Spleen (tissue), 11 donors: ENCODE results near the gene ASB1. TPM values are rescaled to one million over a fixed set of nuclear protein-coding genes. Genes with fewer than 3 reads are reported as not detected.

ENCODE experiments used
- DNase-seq: peaks from one replicate; pipeline ENCODE4 v3.0.0-alpha.2; 2020
- H3K27ac ChIP-seq, 8 donors: fragments of 200-600 bp; sonication (generic) in 7 of 8; 1 replicate in 4 of 8; 2 replicates in 4 of 8; pipeline versions ENCODE4 v1.5.0 to v1.8.0; 2016 to 2021; ENCODE audit warnings: inconsistent platforms in 4 of 8, mild to moderate bottlenecking in 4 of 8, moderate library complexity in 1 of 8
- H3K27me3 ChIP-seq, 7 donors: fragments of 200-600 bp; sonication (generic) in 6 of 7; replicated peaks in 1 of 7; 1 replicate in 4 of 7; 2 replicates in 3 of 7; pipeline versions ENCODE4 v1.5.0 to v1.8.0; 2016 to 2021; ENCODE audit warnings: inconsistent platforms in 3 of 7, mild to moderate bottlenecking in 1 of 7
- H3K36me3 ChIP-seq, 6 donors: fragments of 200-600 bp; sonication (generic) in 5 of 6; 1 replicate in 4 of 6; 2 replicates in 2 of 6; pipeline versions ENCODE4 v1.5.0 to v1.8.0; 2016 to 2021; ENCODE audit warnings: inconsistent platforms in 2 of 6
- H3K4me1 ChIP-seq, 6 donors: fragments of 200-600 bp; sonication (generic) in 5 of 6; 1 replicate in 3 of 6; 2 replicates in 3 of 6; pipeline versions ENCODE4 v1.5.0 to v1.8.0; 2016 to 2021; ENCODE audit warnings: inconsistent platforms in 3 of 6
- H3K4me3 ChIP-seq, 8 donors: fragments of 200-600 bp; sonication (generic) in 7 of 8; 1 replicate in 4 of 8; 2 replicates in 4 of 8; pipeline versions ENCODE4 v1.5.0 to v1.8.0; 2016 to 2021; ENCODE audit warnings: inconsistent platforms in 4 of 8, mild to moderate bottlenecking in 4 of 8, moderate library complexity in 2 of 8
- H3K9me3 ChIP-seq, 8 donors: fragments of 200-600 bp; sonication (generic) in 7 of 8; 1 replicate in 4 of 8; 2 replicates in 4 of 8; pipeline versions ENCODE4 v1.5.0 to v1.8.0; 2016 to 2021; ENCODE audit warnings: inconsistent platforms in 4 of 8
- POLR2A ChIP-seq, 3 donors: fragments of 450-650 bp; IDR thresholded peaks; one replicate each; pipeline ENCODE4 v1.5.1; 2017; ENCODE audit warnings: antibody characterized with exemption in 3 of 3, mild to moderate bottlenecking in 1 of 3
- POLR2AphosphoS5 ChIP-seq, 3 donors: sonication (generic); formaldehyde crosslinking; IDR thresholded peaks; one replicate each; pipeline ENCODE4 v1.5.1; 2017; ENCODE audit warnings: antibody characterized with exemption in 3 of 3
- WGBS, 5 donors: extraction: QIAGEN DNeasy Blood & Tissue Kit in 3 of 5; methylation state at CpG; one replicate each; pipeline versions ENCODE4 v1.1.5 to v1.1.7; 2013 to 2018; 5-methylcytosine and 5-hydroxymethylcytosine counted together
- intact Hi-C: fragments of 100-400 bp; cut with DNase I; formaldehyde crosslinking; loops from one replicate; pipeline ENCODE4 v1.15.0; 2023; ENCODE audit warnings: low total_unique reads
- polyA plus RNA-seq, 3 donors: library from polyadenylated mRNA; stranded (reverse); fragments of 200-250 nt; gene quantifications; one replicate each; pipeline ENCODE4 v1.2.1, GENCODE V29; 2013
- total RNA-seq, 7 donors: library from RNA; depleted of rRNA in 3 of 7; stranded (reverse); fragments of >200 nt in 3 of 7; fragmentation: NEBNext Ultra II Directional in 4 of 7; extraction: Animal tissue kit (Norgen Biotek cat#: 25700) in 4 of 7; gene quantifications; one replicate each; pipeline versions ENCODE4 v1.1.0 to v1.2.1, GENCODE V29; 2016 to 2021
- TF ChIP-seq, protein P1 (sequence below), 11 experiments: fragments of 200-600 bp in 7 of 11; fragments of 450-650 bp in 4 of 11; sonication (generic) in 4 of 11; IDR thresholded peaks in 8 of 11; conservative IDR thresholded peaks in 3 of 11; 1 replicate in 7 of 11; 2 replicates in 4 of 11; pipeline versions ENCODE4 v1.4.0 to v1.8.0; 2016 to 2021; ENCODE audit warnings: antibody characterized with exemption in 11 of 11, inconsistent platforms in 4 of 11, mild to moderate bottlenecking in 1 of 11
- donor health status: healthy with polysubstance abuse.
- donor health status: DM: no; HTN: no; CAD: no; lungs with moderate emphysema.
- donor health status: DM: no; HTN: no; CAD: no.
- donor health status: Bipolar disorder and iron deficiency.
- donor health status: healthy.
- donor health status: DM: no; HTN: no; CAD: no.
- donor health status: DM: yes; HTN: yes; CAD: no.

The ASB1 gene
- total and polyA plus RNA-seq, 10 donors: 17.5 to 33.1 (median 26.5) TPM

GRCh38 chr2:238494573-238494961 is 67.8 kb downstream of the ASB1 start:
- Histone ChIP-seq H3K4me3 (peak overlapping the region in 1 of 8 donors; percentile 5), H3K27me3 (peaks cover 0 to 5% (median 0%) of the 10 kb centered on the region in 7 donors), H3K27ac (no peak overlapping the region), H3K4me1 (peaks cover 0 to 8% (median 6%) of the 10 kb centered on the region in 6 donors), H3K36me3 (no peaks in the 10 kb centered on the region), H3K9me3 (no peaks in the 10 kb centered on the region)
- intact Hi-C loops: no loop called here
- WGBS, 5 donors: 67 to 94% (median 83%) methylated on average over 15 to 16 of the region's 16 CpGs
- DNase-seq: peak; percentile 66
- TF ChIP-seq POLR2AphosphoS5 (IDR thresholded peaks at IDR 0.05): no peak
- no peak for TF ChIP-seq POLR2A (IDR thresholded peaks at IDR 0.05)
- TF ChIP-seq, protein P1, sequence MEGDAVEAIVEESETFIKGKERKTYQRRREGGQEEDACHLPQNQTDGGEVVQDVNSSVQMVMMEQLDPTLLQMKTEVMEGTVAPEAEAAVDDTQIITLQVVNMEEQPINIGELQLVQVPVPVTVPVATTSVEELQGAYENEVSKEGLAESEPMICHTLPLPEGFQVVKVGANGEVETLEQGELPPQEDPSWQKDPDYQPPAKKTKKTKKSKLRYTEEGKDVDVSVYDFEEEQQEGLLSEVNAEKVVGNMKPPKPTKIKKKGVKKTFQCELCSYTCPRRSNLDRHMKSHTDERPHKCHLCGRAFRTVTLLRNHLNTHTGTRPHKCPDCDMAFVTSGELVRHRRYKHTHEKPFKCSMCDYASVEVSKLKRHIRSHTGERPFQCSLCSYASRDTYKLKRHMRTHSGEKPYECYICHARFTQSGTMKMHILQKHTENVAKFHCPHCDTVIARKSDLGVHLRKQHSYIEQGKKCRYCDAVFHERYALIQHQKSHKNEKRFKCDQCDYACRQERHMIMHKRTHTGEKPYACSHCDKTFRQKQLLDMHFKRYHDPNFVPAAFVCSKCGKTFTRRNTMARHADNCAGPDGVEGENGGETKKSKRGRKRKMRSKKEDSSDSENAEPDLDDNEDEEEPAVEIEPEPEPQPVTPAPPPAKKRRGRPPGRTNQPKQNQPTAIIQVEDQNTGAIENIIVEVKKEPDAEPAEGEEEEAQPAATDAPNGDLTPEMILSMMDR (IDR thresholded peaks at IDR 0.05 in 8 of 11, conservative IDR thresholded peaks at IDR 0.05 in 3 of 11): no peak

- 90 to 94% (median 92%) methylated on average over 10 of the region's 10 CpGs for WGBS, 5 donors
- Histone ChIP-seq H3K36me3 (no peaks in the 10 kb centered on the region), H3K27ac (no peak overlapping the region), H3K4me3 (no peak overlapping the region), H3K9me3 (no peaks in the 10 kb centered on the region), H3K27me3 (peaks cover 0 to 5% (median 0%) of the 10 kb centered on the region in 7 donors), H3K4me1 (peaks cover 0 to 8% (median 6%) of the 10 kb centered on the region in 6 donors)
- intact Hi-C loops: no loop called here
- no peak for DNase-seq
- no peak for TF ChIP-seq POLR2AphosphoS5 (IDR thresholded peaks at IDR 0.05)
- TF ChIP-seq POLR2A (IDR thresholded peaks at IDR 0.05): no peak
- TF ChIP-seq, protein P1 (IDR thresholded peaks at IDR 0.05 in 8 of 11, conservative IDR thresholded peaks at IDR 0.05 in 3 of 11): no peak
Observed at GRCh38 chr2:238495422-238495821, 68.7 kb downstream of the ASB1 start.

GRCh38 chr2:238496756-238497609 is 70.3 kb downstream of the ASB1 start:
- WGBS, 5 donors: 81 to 91% (median 87%) methylated on average over 22 to 23 of the region's 23 CpGs
- Histone ChIP-seq H3K27ac (no peak overlapping the region), H3K27me3 (peaks cover 0 to 5% (median 0%) of the 10 kb centered on the region in 7 donors), H3K4me1 (peaks cover 0 to 8% (median 6%) of the 10 kb centered on the region in 6 donors), H3K9me3 (no peaks in the 10 kb centered on the region), H3K36me3 (no peaks in the 10 kb centered on the region), H3K4me3 (no peak overlapping the region)
- peak; percentile 58 for DNase-seq
- TF ChIP-seq POLR2A (IDR thresholded peaks at IDR 0.05) (no peak), POLR2AphosphoS5 (IDR thresholded peaks at IDR 0.05) (no peak)
- TF ChIP-seq, protein P1 (IDR thresholded peaks at IDR 0.05 in 8 of 11, conservative IDR thresholded peaks at IDR 0.05 in 3 of 11): no peak
- intact Hi-C loops: no loop called here

DNA sequence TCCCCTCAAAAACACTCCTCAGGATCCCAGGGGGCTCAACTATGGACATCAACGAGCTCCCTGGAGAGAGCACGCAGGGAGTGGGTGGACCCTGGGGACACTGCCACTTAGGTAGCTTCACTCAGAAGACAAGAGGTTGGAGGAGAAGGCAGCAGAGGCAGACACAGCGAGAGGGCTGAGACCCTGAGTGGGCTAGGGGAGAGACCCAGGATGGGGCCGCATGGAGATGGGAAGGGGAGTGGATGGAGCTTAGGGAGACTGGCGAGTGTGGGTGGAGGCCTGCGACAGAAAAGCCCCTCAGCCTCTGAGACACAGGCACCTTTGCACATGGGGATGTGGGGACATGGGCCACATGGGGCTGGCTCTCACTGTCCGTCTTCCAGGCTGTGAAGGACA is 70.9 kb downstream of the ASB1 start:
- Histone ChIP-seq H3K27ac (no peak overlapping the region), H3K27me3 (peaks cover 0 to 5% (median 0%) of the 10 kb centered on the region in 7 donors), H3K9me3 (no peaks in the 10 kb centered on the region), H3K4me1 (peaks cover 0 to 8% (median 6%) of the 10 kb centered on the region in 6 donors), H3K4me3 (no peak overlapping the region), H3K36me3 (no peaks in the 10 kb centered on the region)
- 84 to 90% (median 90%) methylated on average over 7 of the region's 7 CpGs for WGBS, 5 donors
- no peak for DNase-seq
- intact Hi-C loops: no loop called here
- TF ChIP-seq, protein P1 (IDR thresholded peaks at IDR 0.05 in 8 of 11, conservative IDR thresholded peaks at IDR 0.05 in 3 of 11): no peak
- no peak for TF ChIP-seq POLR2A (IDR thresholded peaks at IDR 0.05)
- TF ChIP-seq POLR2AphosphoS5 (IDR thresholded peaks at IDR 0.05): no peak
